T follicular helper cell (primary cell): ENCODE results near the gene PWWP2A.

Experiments
- DNase-seq: peaks from one replicate; pipeline ENCODE4 v3.0.0-alpha.2; 2020; ENCODE audit warnings: low read depth

Gene PWWP2A

GRCh38 chr5:160133071-160133917, 14.0 kb upstream of the PWWP2A start:
- DNase-seq: no peak

- no peak for DNase-seq
Observed at GRCh38 chr5:160129841-160130240, 10.6 kb upstream of the PWWP2A start.

- no peak for DNase-seq
Observed at GRCh38 chr5:160128632-160129031, 9.4 kb upstream of the PWWP2A start.

- no peak for DNase-seq
Observed at GRCh38 chr5:160119905-160120266, 636 bp upstream of the PWWP2A start.

- DNase-seq: peak; percentile 47
Observed at GRCh38 chr5:160118349-160119141, 705 bp downstream of the PWWP2A start.

GRCh38 chr5:160116991-160117390, 2.3 kb downstream of the PWWP2A start:
- DNase-seq: no peak

- DNase-seq: no peak
Observed at GRCh38 chr5:160108124-160108523, 11.1 kb downstream of the PWWP2A start.

- DNase-seq: no peak
Observed at GRCh38 chr5:160105686-160106360, 13.4 kb downstream of the PWWP2A start.

GRCh38 chr5:160097991-160098390, 21.3 kb downstream of the PWWP2A start:
- DNase-seq: no peak

GRCh38 chr5:160096178-160096577, 23.1 kb downstream of the PWWP2A start:
- no peak for DNase-seq

GRCh38 chr5:160092960-160093707, 26.1 kb downstream of the PWWP2A start:
- no peak for DNase-seq

GRCh38 chr5:160092514-160092913, 26.7 kb downstream of the PWWP2A start:
- DNase-seq: no peak

GRCh38 chr5:160090059-160090458, 29.2 kb downstream of the PWWP2A start:
- no peak for DNase-seq

- no peak for DNase-seq
Observed at GRCh38 chr5:160089531-160089930, 29.7 kb downstream of the PWWP2A start.

- no peak for DNase-seq
Observed at GRCh38 chr5:160088805-160089204, 30.4 kb downstream of the PWWP2A start.

- no peak for DNase-seq
Observed at GRCh38 chr5:160087199-160087598, 32.1 kb downstream of the PWWP2A start.

- DNase-seq: no peak
Observed at GRCh38 chr5:160084144-160084543, 35.1 kb downstream of the PWWP2A start.

GRCh38 chr5:160083501-160083900, 35.7 kb downstream of the PWWP2A start:
- no peak for DNase-seq

- DNase-seq: no peak
Observed at GRCh38 chr5:160082614-160083500, 36.4 kb downstream of the PWWP2A start.

- no peak for DNase-seq
Observed at GRCh38 chr5:160081495-160081894, 37.8 kb downstream of the PWWP2A start.

- DNase-seq: no peak
Observed at GRCh38 chr5:160079753-160080152, 39.5 kb downstream of the PWWP2A start.
